Loucy (cell line): ENCODE results near the gene ETDA.
"Not testable (repeated sequence)": the region's sequence is repeated elsewhere in the genome, so short reads cannot be mapped to it uniquely, and the experiment has no call there.

Experiments
- H2AFZ ChIP-seq: fragments of 200-600 bp; sonication (generic); 2 replicates; pipeline ENCODE4 v1.6.0; 2016; ENCODE audit warnings: antibody characterized with exemption, mild to moderate bottlenecking, low read length, moderate library complexity
- H3F3A ChIP-seq: fragments of 200-600 bp; 2 replicates; pipeline ENCODE4 v1.6.0; 2016; ENCODE audit warnings: antibody characterized with exemption, low read depth, mild to moderate bottlenecking
- H3K27me3 ChIP-seq: fragments of 200-600 bp; sonication (generic); 2 replicates; pipeline ENCODE4 v1.6.1; 2014; ENCODE audit warnings: low read length, mild to moderate bottlenecking; ENCODE audit not compliant: insufficient read depth, poor library complexity, severe bottlenecking
- H3K36me3 ChIP-seq: fragments of 200-600 bp; sonication (generic); 2 replicates; pipeline ENCODE4 v1.6.1; 2016; ENCODE audit warnings: low read length; ENCODE audit not compliant: insufficient read depth
- H3K4me1 ChIP-seq: fragments of 200-600 bp; sonication (generic); 2 replicates; pipeline ENCODE4 v1.5.1; 2014; ENCODE audit warnings: low read length, mild to moderate bottlenecking; ENCODE audit not compliant: insufficient read depth, poor library complexity, severe bottlenecking
- H3K4me2 ChIP-seq: fragments of 200-600 bp; sonication (generic); 2 replicates; pipeline ENCODE4 v1.6.0; 2014; ENCODE audit warnings: antibody characterized with exemption, low read length, low read depth, mild to moderate bottlenecking; ENCODE audit not compliant: poor library complexity, severe bottlenecking
- H3K4me3 ChIP-seq: fragments of 200-600 bp; sonication (generic); 2 replicates; pipeline ENCODE4 v1.5.1; 2014; ENCODE audit warnings: low read length, mild to moderate bottlenecking, mixed read lengths; ENCODE audit not compliant: poor library complexity, severe bottlenecking
- H3K79me2 ChIP-seq: fragments of 200-600 bp; sonication (generic); 2 replicates; pipeline ENCODE4 v1.6.1; 2014; ENCODE audit warnings: low read length; ENCODE audit not compliant: insufficient read depth
- H3K9ac ChIP-seq: fragments of 200-600 bp; sonication (generic); 2 replicates; pipeline ENCODE4 v1.6.0; 2014; ENCODE audit warnings: mild to moderate bottlenecking, low read depth, low read length, moderate library complexity; ENCODE audit not compliant: poor library complexity, severe bottlenecking
- H3K9me2 ChIP-seq: fragments of 200-600 bp; sonication (generic); replicated peaks from 2 replicates; pipeline ENCODE4 v1.6.1; 2016; ENCODE audit warnings: low read depth, low read length, mixed read lengths
- H3K9me3 ChIP-seq: fragments of 200-600 bp; sonication (generic); 2 replicates; pipeline ENCODE4 v1.6.1; 2014; ENCODE audit warnings: mild to moderate bottlenecking, antibody characterized with exemption, low read length, low read depth; ENCODE audit not compliant: insufficient read depth
- H4K20me1 ChIP-seq: fragments of 200-600 bp; sonication (generic); 2 replicates; pipeline ENCODE4 v1.6.0; 2014; ENCODE audit warnings: antibody characterized with exemption, low read length, mild to moderate bottlenecking; ENCODE audit not compliant: insufficient read depth, poor library complexity, severe bottlenecking
- EZH2phosphoT487 ChIP-seq: fragments of 200-600 bp; IDR thresholded peaks from 2 replicates; pipeline ENCODE4 v1.6.1; 2018; ENCODE audit warnings: antibody characterized with exemption, mild to moderate bottlenecking, moderate library complexity, borderline replicate concordance
- TF ChIP-seq, protein P1 (sequence below): fragments of 200-600 bp; sonication (generic); conservative IDR thresholded peaks from 2 replicates; pipeline ENCODE4 v1.5.1; 2014; ENCODE audit warnings: mild to moderate bottlenecking, antibody characterized with exemption, low read length

ETDA gene

DNA sequence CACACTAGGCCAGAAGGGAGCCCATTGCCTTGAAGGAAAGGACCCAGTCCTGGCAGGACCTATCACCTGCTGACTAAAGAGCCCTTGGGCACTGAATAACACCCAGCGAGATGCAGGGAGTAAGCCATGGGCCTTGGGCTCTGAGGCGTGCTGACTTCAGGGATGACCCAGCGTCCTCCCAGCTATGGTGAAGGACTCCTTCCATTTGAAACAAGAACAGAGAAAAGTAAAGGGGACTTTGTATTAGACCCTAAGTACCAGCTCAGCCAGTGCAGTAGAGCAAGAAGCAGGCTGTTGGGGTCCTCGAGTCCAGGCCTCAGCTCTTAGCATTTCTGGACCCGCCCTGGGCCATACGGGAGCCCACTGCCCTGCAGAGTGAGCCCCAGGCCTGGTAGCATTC is 5.1 kb downstream of the ETDA start:
- Histone ChIP-seq H3K9me2 (no peaks in the 10 kb centered on the region), H2AFZ (no peak overlapping the region), H3K9me3 (no peaks in the 10 kb centered on the region), H3K4me1 (no peaks in the 10 kb centered on the region), H3K36me3 (no peaks in the 10 kb centered on the region), H3K4me2 (no peak overlapping the region), H3K27me3 (no peaks in the 10 kb centered on the region), H3K4me3 (no peak overlapping the region), H3K79me2 (no peaks in the 10 kb centered on the region), H3K9ac (no peak overlapping the region), H3F3A (no peaks in the 10 kb centered on the region), H4K20me1 (no peaks in the 10 kb centered on the region)
- TF ChIP-seq EZH2phosphoT487, result no peak
- TF ChIP-seq, protein P1, sequence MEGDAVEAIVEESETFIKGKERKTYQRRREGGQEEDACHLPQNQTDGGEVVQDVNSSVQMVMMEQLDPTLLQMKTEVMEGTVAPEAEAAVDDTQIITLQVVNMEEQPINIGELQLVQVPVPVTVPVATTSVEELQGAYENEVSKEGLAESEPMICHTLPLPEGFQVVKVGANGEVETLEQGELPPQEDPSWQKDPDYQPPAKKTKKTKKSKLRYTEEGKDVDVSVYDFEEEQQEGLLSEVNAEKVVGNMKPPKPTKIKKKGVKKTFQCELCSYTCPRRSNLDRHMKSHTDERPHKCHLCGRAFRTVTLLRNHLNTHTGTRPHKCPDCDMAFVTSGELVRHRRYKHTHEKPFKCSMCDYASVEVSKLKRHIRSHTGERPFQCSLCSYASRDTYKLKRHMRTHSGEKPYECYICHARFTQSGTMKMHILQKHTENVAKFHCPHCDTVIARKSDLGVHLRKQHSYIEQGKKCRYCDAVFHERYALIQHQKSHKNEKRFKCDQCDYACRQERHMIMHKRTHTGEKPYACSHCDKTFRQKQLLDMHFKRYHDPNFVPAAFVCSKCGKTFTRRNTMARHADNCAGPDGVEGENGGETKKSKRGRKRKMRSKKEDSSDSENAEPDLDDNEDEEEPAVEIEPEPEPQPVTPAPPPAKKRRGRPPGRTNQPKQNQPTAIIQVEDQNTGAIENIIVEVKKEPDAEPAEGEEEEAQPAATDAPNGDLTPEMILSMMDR, result no peak

DNA sequence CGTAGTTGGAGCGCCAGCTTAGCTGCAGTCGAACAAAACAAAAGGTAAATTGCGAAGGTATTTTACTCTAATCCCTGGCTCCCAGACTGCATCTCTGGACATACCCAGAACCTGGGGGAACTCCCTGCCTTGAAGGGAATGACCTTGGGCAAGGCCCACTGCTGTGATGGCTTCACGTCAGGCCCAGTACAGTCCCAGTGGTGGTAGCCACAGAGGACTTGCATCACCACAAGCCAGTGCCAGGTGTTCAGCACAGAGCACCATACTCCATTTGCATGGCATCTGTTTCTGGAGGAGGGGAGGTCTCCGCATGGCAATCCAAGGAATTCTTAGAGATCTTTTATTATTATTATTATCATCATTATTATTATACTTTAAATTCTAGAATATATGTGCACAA is 5.6 kb downstream of the ETDA start:
- Histone ChIP-seq H3K4me1 (no peaks in the 10 kb centered on the region), H3K9me2 (no peaks in the 10 kb centered on the region), H3K4me2 (no peak overlapping the region), H3F3A (no peaks in the 10 kb centered on the region), H3K4me3 (no peak overlapping the region), H3K9ac (no peak overlapping the region), H3K9me3 (no peaks in the 10 kb centered on the region), H4K20me1 (no peaks in the 10 kb centered on the region), H3K36me3 (no peaks in the 10 kb centered on the region), H3K27me3 (no peaks in the 10 kb centered on the region), H3K79me2 (no peaks in the 10 kb centered on the region), H2AFZ (no peak overlapping the region)
- no peak for TF ChIP-seq EZH2phosphoT487
- TF ChIP-seq, protein P1, result no peak

DNA sequence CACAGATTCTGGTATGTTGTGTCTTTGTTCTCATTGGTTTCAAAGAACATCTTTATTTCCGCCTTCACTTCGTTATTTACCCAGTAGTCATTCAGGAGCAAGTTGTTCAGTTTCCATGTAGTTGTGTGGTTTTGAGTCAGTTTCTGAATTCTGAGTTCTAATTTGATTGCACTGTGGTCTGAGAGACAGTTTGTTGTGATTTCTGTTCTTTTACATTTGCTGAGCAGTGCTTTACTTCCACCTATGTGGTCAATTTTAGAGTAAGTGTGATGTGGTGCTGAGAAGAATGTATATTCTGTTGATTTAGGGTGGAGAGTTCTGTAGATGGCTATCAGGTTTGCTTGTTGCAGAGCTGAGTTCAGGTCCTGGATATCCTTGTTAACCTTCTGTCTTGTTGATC is 9.1 kb downstream of the ETDA start:
- not testable (repeated sequence) for H2AFZ ChIP-seq

DNA sequence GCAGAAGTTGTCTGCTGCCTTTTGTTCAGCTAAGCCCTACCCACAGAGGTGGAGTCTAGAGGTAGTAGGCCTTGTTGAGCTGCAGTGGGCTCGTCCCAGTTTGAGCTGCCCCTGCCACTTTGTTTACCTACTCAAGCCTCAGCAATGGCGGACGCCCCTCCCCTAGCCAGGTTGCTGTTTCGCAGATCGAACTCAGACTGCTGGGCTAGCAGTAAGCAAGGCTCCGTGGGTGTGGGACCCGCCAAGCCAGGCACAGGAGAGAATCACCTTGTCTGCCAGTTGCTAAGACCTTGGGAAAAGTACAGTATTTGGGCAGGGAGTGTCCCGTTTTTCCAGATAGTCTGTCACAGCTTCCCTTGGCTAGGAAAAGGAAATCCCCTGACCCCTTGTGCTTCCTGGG is 11.5 kb downstream of the ETDA start:
- not testable (repeated sequence) for H3K9ac ChIP-seq, H3K4me1 ChIP-seq, H4K20me1 ChIP-seq, H2AFZ ChIP-seq, H3K36me3 ChIP-seq, H3K27me3 ChIP-seq, H3K9me3 ChIP-seq, H3K4me2 ChIP-seq, H3F3A ChIP-seq, H3K4me3 ChIP-seq, H3K79me2 ChIP-seq, H3K9me2 ChIP-seq

More for the DNA sequence above, 9.1 kb downstream of the ETDA start:
- H3K9me3 ChIP-seq, H3K9ac ChIP-seq, H3K9me2 ChIP-seq, H3K4me2 ChIP-seq, H4K20me1 ChIP-seq, H3K79me2 ChIP-seq, H3F3A ChIP-seq, H3K4me3 ChIP-seq, H3K36me3 ChIP-seq, H3K27me3 ChIP-seq, H3K4me1 ChIP-seq: not testable (repeated sequence)
